Stimulated activated CD8-positive, alpha-beta memory T cell treated with anti-CD3 and anti-CD28 coated beads, Interleukin-7, amount 100 ng/mL, for 24 hours (primary cell): ENCODE measurements around the gene JMJD1C.
A peak's percentile ranks its signal among the peaks of the same experiment; 100 is the strongest.
"Not testable (repeated sequence)": the region's sequence is repeated elsewhere in the genome, so short reads cannot be mapped to it uniquely, and the experiment has no call there.

Experiments
- DNase-seq: peaks from one replicate; pipeline ENCODE4 v3.0.0-alpha.2; 2020; ENCODE audit warnings: low read depth

JMJD1C gene

GRCh38 chr10:63297941-63298340 lies 167.8 kb downstream of the JMJD1C start:
- no peak for DNase-seq

- no peak for DNase-seq
Measured at GRCh38 chr10:63294781-63295180, 171.0 kb downstream of the JMJD1C start.

- DNase-seq = not testable (repeated sequence)
Measured at GRCh38 chr10:63292847-63293246, 172.9 kb downstream of the JMJD1C start.

GRCh38 chr10:63288170-63288569 lies 177.6 kb downstream of the JMJD1C start:
- no peak for DNase-seq

- DNase-seq = no peak
Measured at GRCh38 chr10:63286754-63287264, 179.0 kb downstream of the JMJD1C start.

GRCh38 chr10:63286340-63286739 lies 179.4 kb downstream of the JMJD1C start:
- DNase-seq = no peak

GRCh38 chr10:63283901-63284300 lies 181.9 kb downstream of the JMJD1C start:
- not testable (repeated sequence) for DNase-seq

GRCh38 chr10:63283093-63283492 lies 182.7 kb downstream of the JMJD1C start:
- no peak for DNase-seq

- DNase-seq = no peak
Measured at GRCh38 chr10:63281967-63282366, 183.8 kb downstream of the JMJD1C start.

- no peak for DNase-seq
Measured at GRCh38 chr10:63280386-63280785, 185.4 kb downstream of the JMJD1C start.

- DNase-seq = no peak
Measured at GRCh38 chr10:63275094-63275493, 190.7 kb downstream of the JMJD1C start.

- no peak for DNase-seq
Measured at GRCh38 chr10:63273577-63273976, 192.2 kb downstream of the JMJD1C start.

GRCh38 chr10:63268798-63269503 lies 196.8 kb downstream of the JMJD1C start:
- peak; percentile 38 for DNase-seq

- DNase-seq = no peak
Measured at GRCh38 chr10:63268149-63268797, 197.5 kb downstream of the JMJD1C start.

GRCh38 chr10:63267414-63268148 lies 198.2 kb downstream of the JMJD1C start:
- DNase-seq = no peak

GRCh38 chr10:63266391-63267316 lies 199.1 kb downstream of the JMJD1C start:
- DNase-seq = no peak

- no peak for DNase-seq
Measured at GRCh38 chr10:63265683-63266235, 200.0 kb downstream of the JMJD1C start.

GRCh38 chr10:63265222-63265617 lies 200.6 kb downstream of the JMJD1C start:
- no peak for DNase-seq

GRCh38 chr10:63264617-63265221 lies 201.1 kb downstream of the JMJD1C start:
- DNase-seq = no peak

- no peak for DNase-seq
Measured at GRCh38 chr10:63262430-63263073, 203.2 kb downstream of the JMJD1C start.
